GM08714 (cell line): ENCODE data around the gene SAMD14.

ENCODE experiments used
- H3K4me3 ChIP-seq: fragments of 200-500 bp; sonication (Bioruptor generic); 2 replicates; pipeline ENCODE4 v1.5.1; 2014; ENCODE audit warnings: mild to moderate bottlenecking, low read length, inconsistent platforms
- ZNF274 ChIP-seq: IDR thresholded peaks from 2 replicates; pipeline ENCODE4 v1.6.1; 2012; ENCODE audit warnings: mild to moderate bottlenecking, low read depth, low read length

SAMD14 gene

GRCh38 chr17:50110591-50111349 lies 19.2 kb downstream of the SAMD14 start:
- no peak overlapping the region for H3K4me3 ChIP-seq
- no peak for TF ChIP-seq ZNF274

DNA sequence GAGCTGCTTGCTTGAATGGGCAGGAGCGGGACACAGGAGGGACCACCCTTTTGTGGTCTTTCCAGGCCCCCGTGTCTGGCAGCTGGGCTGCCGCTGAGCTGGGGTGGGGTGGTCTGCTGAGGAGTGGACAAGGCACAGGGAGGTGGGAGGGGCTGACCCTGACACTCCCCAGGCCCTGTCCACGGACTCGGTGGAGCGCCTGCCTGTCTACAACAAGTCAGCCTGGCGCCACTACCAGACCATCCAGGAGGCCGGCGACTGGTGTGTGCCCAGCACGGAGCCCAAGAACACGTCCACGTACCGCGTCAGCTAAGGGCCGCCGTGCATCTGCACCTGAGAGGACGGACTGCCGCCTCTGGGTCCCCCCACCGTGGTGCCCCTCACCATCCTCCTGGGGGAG lies 20.2 kb downstream of the SAMD14 start:
- no peak overlapping the region for H3K4me3 ChIP-seq
- no peak for TF ChIP-seq ZNF274

- no peak for TF ChIP-seq ZNF274
Observed at GRCh38 chr17:50109207-50109606, 20.8 kb downstream of the SAMD14 start.

DNA sequence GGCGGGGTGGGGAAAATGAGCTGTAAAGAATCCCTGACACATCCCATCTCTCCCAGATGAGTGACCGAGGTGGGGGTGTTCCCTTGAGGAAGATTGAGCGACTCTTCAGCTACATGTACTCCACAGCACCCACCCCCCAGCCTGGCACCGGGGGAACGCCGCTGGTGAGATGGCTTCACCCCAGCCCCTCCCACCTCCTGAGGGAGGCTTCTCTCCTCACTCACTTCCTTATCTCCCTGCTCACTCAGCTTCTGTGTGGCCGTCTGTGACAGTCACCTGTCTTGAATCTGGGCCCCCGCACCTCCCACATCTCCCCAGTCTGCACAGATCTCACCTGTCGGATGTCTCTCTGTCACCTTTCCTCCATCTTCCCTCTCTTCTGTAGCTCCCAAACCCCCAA lies 21.4 kb downstream of the SAMD14 start:
- TF ChIP-seq ZNF274 = no peak
- H3K4me3 ChIP-seq = no peak overlapping the region

More at GRCh38 chr17:50109207-50109606, 20.8 kb downstream of the SAMD14 start:
- H3K4me3 ChIP-seq = no peak overlapping the region

GRCh38 chr17:50107790-50108414 lies 22.1 kb downstream of the SAMD14 start:
- TF ChIP-seq ZNF274 = no peak
- no peak overlapping the region for H3K4me3 ChIP-seq

DNA sequence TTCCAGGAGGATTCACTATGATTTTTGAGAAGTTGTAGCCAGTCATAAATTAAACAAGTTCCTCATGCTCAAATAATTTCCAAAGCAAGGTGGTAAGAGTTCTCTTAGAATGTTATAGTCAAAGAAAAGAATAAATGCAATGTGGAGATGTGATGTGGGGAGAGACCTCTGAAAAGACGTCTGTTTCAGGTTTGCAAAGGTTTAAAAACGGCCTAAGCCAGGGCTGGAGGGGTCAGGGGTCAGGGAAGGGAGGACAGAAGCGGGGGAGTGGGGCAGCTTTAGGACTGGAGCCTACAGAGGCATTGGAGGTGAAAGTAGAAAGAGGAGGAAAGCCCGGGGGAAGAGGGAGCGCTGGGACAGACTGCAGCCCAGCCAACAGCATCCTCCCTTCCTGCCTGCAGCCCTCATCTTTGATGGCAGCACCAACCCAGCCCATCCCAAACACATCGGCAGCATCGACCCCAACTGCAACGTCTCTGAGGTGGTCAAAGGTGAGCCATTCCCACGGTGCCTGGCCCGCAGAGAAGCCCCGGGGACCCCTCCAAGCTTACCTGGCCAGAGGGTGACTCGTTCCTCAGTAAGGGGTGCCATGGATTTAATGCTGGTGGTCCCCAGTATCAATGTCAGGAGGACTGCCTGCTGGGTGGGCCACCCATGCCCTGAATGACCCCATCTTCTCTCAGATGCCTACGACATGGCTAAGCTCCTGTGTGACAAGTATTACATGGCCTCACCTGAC lies 23.4 kb downstream of the SAMD14 start:
- TF ChIP-seq ZNF274 = no peak
- no peak overlapping the region for H3K4me3 ChIP-seq

DNA sequence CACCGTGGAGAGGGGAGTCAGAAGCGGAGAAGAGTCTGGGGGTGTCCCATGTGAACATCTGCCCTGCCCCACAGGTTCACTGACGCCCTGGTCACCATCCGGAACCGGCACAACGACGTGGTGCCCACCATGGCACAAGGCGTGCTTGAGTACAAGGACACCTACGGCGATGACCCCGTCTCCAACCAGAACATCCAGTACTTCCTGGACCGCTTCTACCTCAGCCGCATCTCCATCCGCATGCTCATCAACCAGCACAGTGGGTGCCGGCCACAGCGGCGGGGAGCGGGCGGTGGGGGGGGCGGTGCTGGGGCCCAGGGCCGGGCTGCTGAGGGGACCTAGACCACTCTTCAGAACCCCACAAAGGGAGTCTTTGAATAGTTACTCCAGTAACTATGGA lies 24.1 kb downstream of the SAMD14 start:
- no peak for TF ChIP-seq ZNF274

DNA sequence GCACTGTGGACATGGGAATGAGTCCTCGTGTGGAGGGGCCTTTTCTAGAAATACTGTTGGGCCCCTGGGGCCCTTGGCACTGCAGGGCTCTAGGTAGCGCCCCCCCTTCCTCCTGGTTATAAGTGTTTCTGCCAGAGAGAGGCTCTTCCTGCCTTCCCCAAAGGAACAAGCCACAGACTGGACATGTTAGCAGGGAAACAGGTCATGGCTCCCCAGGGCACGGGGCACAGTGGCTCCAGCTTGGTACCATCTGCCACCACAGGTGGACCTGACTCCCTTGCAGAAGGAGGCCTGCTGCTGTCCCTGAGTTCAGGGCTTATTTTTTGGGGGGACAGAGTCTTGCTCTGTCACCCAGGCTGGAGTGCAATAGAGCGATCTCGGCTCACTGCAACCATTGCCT lies 26.0 kb downstream of the SAMD14 start:
- no peak overlapping the region for H3K4me3 ChIP-seq
- no peak for TF ChIP-seq ZNF274

More for the DNA sequence above, 24.1 kb downstream of the SAMD14 start:
- no peak overlapping the region for H3K4me3 ChIP-seq

GRCh38 chr17:50103252-50103651 lies 26.7 kb downstream of the SAMD14 start:
- TF ChIP-seq ZNF274 = no peak
- no peak overlapping the region for H3K4me3 ChIP-seq

DNA sequence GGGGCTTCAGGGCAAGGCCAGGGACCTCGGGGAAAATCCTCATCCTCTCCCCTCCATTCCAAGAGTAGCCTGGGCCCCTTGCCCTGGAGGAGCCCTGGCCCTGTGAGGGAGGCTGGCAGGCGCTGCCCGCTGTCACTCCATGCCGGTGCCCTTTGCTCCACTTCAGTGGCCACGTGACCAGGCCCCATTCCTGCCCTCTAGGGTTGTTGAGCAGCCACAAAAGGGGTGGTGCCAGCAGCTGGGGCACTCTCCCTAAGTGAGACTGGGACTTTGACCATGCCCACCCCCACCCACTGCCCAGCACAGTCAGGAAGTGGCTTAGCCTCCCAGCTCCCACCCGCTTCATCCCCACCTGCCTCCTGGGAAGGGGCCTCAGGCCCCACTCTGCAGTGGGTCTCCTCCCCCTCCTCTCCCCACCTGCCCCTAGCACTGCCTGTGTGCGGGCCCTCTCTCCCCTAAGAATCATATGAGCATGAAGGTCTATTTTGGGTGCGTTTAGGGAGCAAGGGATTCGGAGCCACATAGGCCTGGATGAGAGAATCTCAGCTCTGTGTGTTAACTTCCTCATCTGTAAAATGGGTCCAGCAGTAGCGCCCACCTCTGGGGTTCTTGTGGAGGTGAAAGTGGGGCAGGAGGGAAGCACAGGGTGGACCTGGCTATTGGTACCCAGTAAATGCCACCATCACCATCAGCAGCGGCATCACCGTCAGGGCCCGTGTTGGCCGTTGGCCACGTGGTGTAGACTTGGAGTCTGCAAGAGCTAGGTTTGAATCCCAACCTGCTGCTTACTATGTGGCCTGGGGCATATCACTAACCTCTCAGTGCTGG lies 27.6 kb downstream of the SAMD14 start:
- no peak for TF ChIP-seq ZNF274
- H3K4me3 ChIP-seq = no peak overlapping the region

- TF ChIP-seq ZNF274 = no peak
- no peak overlapping the region for H3K4me3 ChIP-seq
Observed at GRCh38 chr17:50101346-50102163, 28.4 kb downstream of the SAMD14 start.

DNA sequence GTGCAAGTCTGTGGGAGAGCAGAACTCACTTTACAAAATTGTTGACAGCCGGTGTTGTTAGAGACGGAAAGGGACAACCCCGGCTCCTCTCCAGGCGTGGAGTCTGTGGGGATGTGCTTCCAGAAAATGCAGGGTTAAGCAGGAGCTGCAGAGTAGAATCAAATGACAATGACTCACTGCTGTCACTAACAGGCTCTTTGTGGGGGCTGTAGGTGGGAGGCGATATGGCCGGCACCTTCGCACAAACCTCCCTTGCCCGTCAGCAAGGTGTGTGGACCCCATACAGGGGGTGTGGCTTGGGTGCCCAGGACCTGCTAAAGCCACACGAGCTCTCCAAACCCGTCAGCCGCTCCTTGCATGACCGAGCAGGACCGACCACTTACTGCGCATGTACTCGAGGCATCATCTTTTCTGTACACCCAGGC lies 29.0 kb downstream of the SAMD14 start:
- H3K4me3 ChIP-seq = no peak overlapping the region
- no peak for TF ChIP-seq ZNF274

- TF ChIP-seq ZNF274 = no peak
- H3K4me3 ChIP-seq = no peak overlapping the region
Observed at GRCh38 chr17:50100480-50100883, 29.5 kb downstream of the SAMD14 start.
